Transverse colon (tissue), 4 donors: ENCODE results near the gene MAP4K2. TPM values are rescaled to one million over a fixed set of nuclear protein-coding genes. Genes with fewer than 3 reads are reported as not detected.
A peak's percentile ranks its signal among the peaks of the same experiment; 100 is the strongest.

Source experiments
- DNase-seq: peaks from one replicate; pipeline ENCODE4 v3.0.0-alpha.2; 2019
- H3K27ac ChIP-seq, 4 donors: fragments of 200-600 bp; sonication (generic); 2 replicates each; pipeline ENCODE4 v1.5.1; 2016 to 2018; ENCODE audit warnings: inconsistent platforms in 4 of 4
- H3K27me3 ChIP-seq: fragments of 200-600 bp; sonication (generic); 2 replicates; pipeline ENCODE4 v1.5.1; 2017; ENCODE audit warnings: inconsistent platforms
- H3K36me3 ChIP-seq, 4 donors: fragments of 200-600 bp; sonication (generic); 2 replicates each; pipeline ENCODE4 v1.5.1; 2017 to 2019; ENCODE audit warnings: inconsistent platforms in 4 of 4
- H3K4me1 ChIP-seq, 4 donors: fragments of 200-600 bp; sonication (generic); 2 replicates each; pipeline ENCODE4 v1.5.1; 2017 to 2020; ENCODE audit warnings: inconsistent platforms in 4 of 4
- H3K4me3 ChIP-seq, 4 donors: fragments of 200-600 bp; sonication (generic); 1 replicate in 1 of 4; 2 replicates in 3 of 4; pipeline versions ENCODE4 v1.5.1 to v1.6.1; 2017 to 2019; ENCODE audit warnings: inconsistent platforms in 4 of 4
- H3K9me3 ChIP-seq, 2 donors: fragments of 200-600 bp; sonication (generic); 2 replicates each; pipeline ENCODE4 v1.5.1; 2017 to 2019; ENCODE audit warnings: inconsistent platforms in 2 of 2
- CTCF ChIP-seq, 5 experiments: fragments of 200-600 bp in 3 of 5; fragments of 450-650 bp in 2 of 5; sonication (generic) in 3 of 5; IDR thresholded peaks; 1 replicate in 2 of 5; 2 replicates in 3 of 5; pipeline ENCODE4 v1.5.1; 2016 to 2017; ENCODE audit warnings: antibody characterized with exemption in 5 of 5, inconsistent platforms in 3 of 5, mild to moderate bottlenecking in 2 of 5, moderate library complexity in 1 of 5
- EP300 ChIP-seq: sonication (generic); formaldehyde crosslinking; IDR thresholded peaks from one replicate; pipeline ENCODE4 v1.6.1; 2017; ENCODE audit warnings: antibody characterized with exemption, low read depth
- POLR2A ChIP-seq: fragments of 450-650 bp; IDR thresholded peaks from one replicate; pipeline ENCODE4 v1.6.1; 2016; ENCODE audit warnings: antibody characterized with exemption, mild to moderate bottlenecking, moderate library complexity
- POLR2AphosphoS5 ChIP-seq, 3 donors: sonication (generic); formaldehyde crosslinking; IDR thresholded peaks; one replicate each; pipeline ENCODE4 v1.6.1; 2016; ENCODE audit warnings: antibody characterized with exemption in 3 of 3
- WGBS, 2 donors: methylation state at CpG; one replicate each; pipeline ENCODE4 v1.1.5; 2018; ENCODE audit warnings: low coverage in 1 of 2; 5-methylcytosine and 5-hydroxymethylcytosine counted together
- in situ Hi-C, 4 donors: fragments of 200-750 bp; cut with MboI; loops; one replicate each; pipeline versions ENCODE4 v1.15.0 to v1.15.1; 2017; ENCODE audit warnings: low sequenced_read_pairs in 3 of 4, low pct_ligation_motif_present in 1 of 4, low pct_unique_long_range_greater_than_20kb in 1 of 4
- intact Hi-C: fragments of 100-400 bp; cut with DNase I; formaldehyde crosslinking; loops from one replicate; pipeline ENCODE4 v1.15.1; 2023; ENCODE audit warnings: low total_unique reads
- total RNA-seq, 4 donors: library from RNA; depleted of rRNA; stranded (reverse); fragments of >200 nt; gene quantifications; one replicate each; pipeline ENCODE4 v1.1.0, GENCODE V29; 2016

Gene MAP4K2
- total RNA-seq, 4 donors from 2014 or later: 10.1 to 369 (median 90.9) TPM

GRCh38 chr11:64741375-64742086 lies 61.5 kb downstream of the MAP4K2 start:
- Histone ChIP-seq H3K4me3 (peak overlapping the region in 1 of 4 donors; percentile 56), H3K36me3 (no peaks in the 10 kb centered on the region), H3K4me1 (peaks cover 6 to 41% (median 34%) of the 10 kb centered on the region in 4 donors), H3K27me3 (peaks cover 57% of the 10 kb centered on the region), H3K9me3 (no peaks in the 10 kb centered on the region), H3K27ac (peak overlapping the region in 2 of 4 donors; percentile 85 to 95)
- WGBS, 2 donors: 58% methylated on average over 24 of the region's 24 CpGs; no CpG with 5 or more reads in 1 of the 2 donors
- TF ChIP-seq EP300: no peak
- TF ChIP-seq CTCF (IDR thresholded peaks at IDR 0.05): no peak
- no peak for TF ChIP-seq POLR2A
- no peak for TF ChIP-seq POLR2AphosphoS5 (IDR thresholded peaks at IDR 0.05)
- DNase-seq: no peak
- in situ Hi-C loops: no loop called here
- intact Hi-C loops: no loop called here

GRCh38 chr11:64739871-64740270 lies 63.1 kb downstream of the MAP4K2 start:
- no peak overlapping the region for H3K27ac ChIP-seq
- H3K4me1 ChIP-seq: peaks cover 6 to 29% (median 25%) of the 10 kb centered on the region in 4 donors
- H3K4me3 ChIP-seq: no peak overlapping the region
- intact Hi-C loops: no loop called here
- 90% methylated on average over 12 of the region's 12 CpGs; no CpG with 5 or more reads in 1 of the 2 donors for WGBS, 2 donors
- H3K9me3 ChIP-seq: no peaks in the 10 kb centered on the region
- TF ChIP-seq POLR2AphosphoS5 (IDR thresholded peaks at IDR 0.05): no peak
- no peak for TF ChIP-seq CTCF (IDR thresholded peaks at IDR 0.05)
- TF ChIP-seq POLR2A: no peak
- TF ChIP-seq EP300: no peak
- no peak for DNase-seq
- in situ Hi-C loops: no loop called here
- peaks cover 44% of the 10 kb centered on the region for H3K27me3 ChIP-seq
- H3K36me3 ChIP-seq: no peaks in the 10 kb centered on the region

GRCh38 chr11:64736654-64737053 lies 66.4 kb downstream of the MAP4K2 start:
- in situ Hi-C loops (no loop called here), intact Hi-C loops (no loop called here)
- peaks cover 14% of the 10 kb centered on the region for H3K27me3 ChIP-seq
- no peak overlapping the region for H3K27ac ChIP-seq
- H3K4me1 ChIP-seq: peaks cover 0 to 3% (median under 1%) of the 10 kb centered on the region in 4 donors
- DNase-seq: no peak
- no peak overlapping the region for H3K4me3 ChIP-seq
- 87% methylated on average over 15 of the region's 15 CpGs; no CpG with 5 or more reads in 1 of the 2 donors for WGBS, 2 donors
- no peak for TF ChIP-seq POLR2A
- TF ChIP-seq EP300: no peak
- TF ChIP-seq POLR2AphosphoS5 (IDR thresholded peaks at IDR 0.05): no peak
- TF ChIP-seq CTCF (IDR thresholded peaks at IDR 0.05): no peak
- H3K36me3 ChIP-seq: no peaks in the 10 kb centered on the region
- no peaks in the 10 kb centered on the region for H3K9me3 ChIP-seq

GRCh38 chr11:64735725-64736259 lies 67.2 kb downstream of the MAP4K2 start:
- 86% methylated on average over 9 of the region's 9 CpGs; no CpG with 5 or more reads in 1 of the 2 donors for WGBS, 2 donors
- Histone ChIP-seq H3K27me3 (peaks cover 5% of the 10 kb centered on the region), H3K36me3 (no peaks in the 10 kb centered on the region), H3K4me3 (no peak overlapping the region), H3K9me3 (no peaks in the 10 kb centered on the region), H3K27ac (no peak overlapping the region), H3K4me1 (no peaks in the 10 kb centered on the region)
- DNase-seq: no peak
- intact Hi-C loops: no loop called here
- in situ Hi-C loops: no loop called here
- no peak for TF ChIP-seq CTCF (IDR thresholded peaks at IDR 0.05)
- TF ChIP-seq POLR2AphosphoS5 (IDR thresholded peaks at IDR 0.05): no peak
- no peak for TF ChIP-seq EP300
- no peak for TF ChIP-seq POLR2A

Other genes with a start within 250 kb of the MAP4K2 start
- gene SLC22A11, start 247.3 kb downstream of the MAP4K2 start, total RNA-seq: not detected
- gene SLC22A12, start 212.0 kb downstream of the MAP4K2 start, total RNA-seq: not detected
- gene NRXN2, start 80.0 kb downstream of the MAP4K2 start, total RNA-seq: 1 to 10 TPM; 2.9 to 7.4 (median 6.8) TPM
- gene RASGRP2, start 59.1 kb downstream of the MAP4K2 start, total RNA-seq: 10 to 100 TPM; 12.1 to 24.3 (median 17.3) TPM
- 1 to 10 TPM; 1.2 to 7.9 (median 2.2) TPM for gene PYGM, start 43.2 kb downstream of the MAP4K2 start, total RNA-seq
- gene SF1, start 24.7 kb downstream of the MAP4K2 start, total RNA-seq: 100 to 1,000 TPM; 196 to 458 (median 377) TPM
- 10 to 100 TPM; 19.5 to 30.3 (median 25.4) TPM for gene MEN1, start 7.3 kb upstream of the MAP4K2 start, total RNA-seq
- gene CDC42BPG, start 41.4 kb upstream of the MAP4K2 start, total RNA-seq: 10 to 100 TPM; 32.6 to 82.3 (median 46.9) TPM
- 100 to 1,000 TPM in 2 of 4 donors, 10 to 100 TPM in 2; 67.9 to 202 (median 116) TPM for gene EHD1, start 75.4 kb upstream of the MAP4K2 start, total RNA-seq
- gene ATG2A, start 114.0 kb upstream of the MAP4K2 start, total RNA-seq: 10 to 100 TPM; 30.1 to 82.3 (median 46.4) TPM
- gene PPP2R5B, start 121.5 kb upstream of the MAP4K2 start, total RNA-seq: 10 to 100 TPM; 16.7 to 38.1 (median 26.8) TPM
- gene GPHA2, start 132.7 kb upstream of the MAP4K2 start, total RNA-seq: 1 to 10 TPM in 1 of 4 donors, not detected in 3; 6.0 TPM
- not detected for gene MAJIN, start 168.9 kb upstream of the MAP4K2 start, total RNA-seq
- 10 to 100 TPM in 3 of 4 donors, 1 to 10 TPM in 1; 4.0 to 13.9 (median 11.2) TPM for gene BATF2, start 193.8 kb upstream of the MAP4K2 start, total RNA-seq
- gene ARL2, start 210.9 kb upstream of the MAP4K2 start, total RNA-seq: 100 to 1,000 TPM in 1 of 4 donors, 10 to 100 TPM in 3; 28.4 to 147 (median 85.8) TPM
- gene SNX15, start 224.2 kb upstream of the MAP4K2 start, total RNA-seq: 10 to 100 TPM in 3 of 4 donors, 1 to 10 TPM in 1; 1.9 to 53.3 (median 35.9) TPM
- gene SAC3D1, start 238.0 kb upstream of the MAP4K2 start, total RNA-seq: 100 to 1,000 TPM in 1 of 4 donors, 10 to 100 TPM in 2, 1 to 10 TPM in 1; 3.7 to 105 (median 12.9) TPM